OCI-LY3 (cell line): Measurements from ENCODE around the gene ATP7B.
"Not testable (repeated sequence)": the region's sequence is repeated elsewhere in the genome, so short reads cannot be mapped to it uniquely, and the experiment has no call there.

Source experiments
- H2AFZ ChIP-seq: fragments of 200-600, 300-600 bp; shearing (Covaris generic); 2 replicates; pipeline ENCODE4 v1.6.0; 2014; ENCODE audit warnings: antibody characterized with exemption, low read depth, low read length
- H3K27ac ChIP-seq: fragments of 200-600, 300-600 bp; sonication (generic); 2 replicates; pipeline ENCODE4 v1.5.1; 2014; ENCODE audit warnings: mild to moderate bottlenecking, low read length, moderate library complexity, mixed read lengths
- H3K27me3 ChIP-seq: fragments of 200-600, 300-600 bp; sonication (generic); 2 replicates; pipeline ENCODE4 v1.6.1; 2014; ENCODE audit warnings: low read depth, low read length, mixed read lengths
- H3K36me3 ChIP-seq: fragments of 200-600, 300-600 bp; sonication (generic); replicated peaks from 2 replicates; pipeline ENCODE3; 2014; ENCODE audit warnings: low read depth, low read length, mixed read lengths
- H3K4me1 ChIP-seq: fragments of 300-600, 200-600 bp; sonication (generic); 2 replicates; pipeline ENCODE4 v1.6.1; 2014; ENCODE audit warnings: low read length, mixed read lengths
- H3K4me2 ChIP-seq: fragments of 200-600, 300-600 bp; sonication (generic); 2 replicates; pipeline ENCODE4 v1.6.1; 2014; ENCODE audit warnings: low read length, mixed read lengths
- H3K4me3 ChIP-seq: fragments of 300-600, 200-600 bp; sonication (generic); 2 replicates; pipeline ENCODE4 v1.5.1; 2014; ENCODE audit warnings: antibody characterized with exemption, mild to moderate bottlenecking, low read length, moderate library complexity
- H3K79me2 ChIP-seq: fragments of 300-600, 200-600 bp; shearing (Covaris generic); 2 replicates; pipeline ENCODE4 v1.6.1; 2014; ENCODE audit warnings: mild to moderate bottlenecking, low read length, mixed read lengths
- H3K9ac ChIP-seq: fragments of 300-600, 200-600 bp; shearing (Covaris generic); 2 replicates; pipeline ENCODE4 v1.6.0; 2014; ENCODE audit warnings: mild to moderate bottlenecking, low read length, moderate library complexity
- H3K9me3 ChIP-seq: fragments of 200-600, 300-600 bp; shearing (Covaris generic); 2 replicates; pipeline ENCODE4 v1.6.1; 2014; ENCODE audit warnings: low read length, mixed read lengths; ENCODE audit not compliant: insufficient read depth
- H4K20me1 ChIP-seq: fragments of 200-600, 300-600 bp; sonication (generic); 2 replicates; pipeline ENCODE4 v1.6.1; 2016; ENCODE audit warnings: low read length, mixed read lengths; ENCODE audit not compliant: insufficient read depth
- EZH2phosphoT487 ChIP-seq: fragments of 200-600 bp; shearing (Covaris generic); IDR thresholded peaks from 2 replicates; pipeline ENCODE4 v1.6.1; 2018; ENCODE audit warnings: antibody characterized with exemption, mixed run types, low read depth
- TF ChIP-seq, protein P1 (sequence below): fragments of 200-600, 300-600 bp; sonication (generic); IDR thresholded peaks from 2 replicates; pipeline ENCODE4 v1.5.1; 2014; ENCODE audit warnings: antibody characterized with exemption, low read length, low read depth

Gene ATP7B

DNA sequence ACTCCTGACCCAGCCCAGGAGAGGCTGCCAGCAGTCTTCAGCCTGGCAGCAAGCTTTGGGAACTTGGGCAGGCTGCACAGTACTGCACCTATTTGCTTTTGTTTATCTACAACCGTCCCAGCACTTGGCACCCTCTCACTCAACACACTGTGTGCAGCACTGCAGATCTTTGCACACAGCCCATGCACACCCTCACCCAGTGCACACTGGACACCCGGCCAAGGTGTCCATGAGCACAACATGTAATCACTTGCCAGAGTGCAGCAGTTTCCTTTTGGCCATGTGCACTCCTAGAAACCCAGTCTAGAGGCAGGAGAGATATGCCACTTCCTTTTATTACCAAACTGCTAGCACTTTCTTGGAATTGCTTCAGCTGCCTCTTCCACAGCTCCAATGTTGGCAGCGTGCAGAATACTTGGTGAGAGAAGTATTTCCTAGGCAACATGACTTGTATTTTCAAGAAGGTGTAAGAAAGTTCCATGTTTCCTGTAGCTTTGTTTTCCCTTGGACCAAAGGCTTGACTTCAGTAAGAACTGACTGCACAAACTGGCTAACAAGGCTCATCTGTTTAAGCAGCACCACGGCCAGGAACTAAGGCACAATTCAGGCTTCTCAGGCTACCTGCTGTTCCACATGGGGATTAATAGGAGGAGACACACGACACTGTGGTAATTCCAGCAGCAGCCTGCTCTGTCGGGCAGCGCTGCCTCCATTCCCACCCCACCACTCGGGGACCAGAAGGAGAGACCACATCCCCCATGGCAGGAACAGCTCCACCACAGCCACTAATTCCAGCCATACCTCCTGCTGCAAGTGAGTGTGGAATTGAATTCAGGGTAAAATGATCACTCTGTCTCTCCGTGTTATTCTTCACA lies 15.3 kb downstream of the ATP7B start:
- no peaks in the 10 kb centered on the region; the same call in 1 of the 2 replicates for H3K4me1 ChIP-seq
- no peaks in the 10 kb centered on the region for H3K36me3 ChIP-seq
- H3K9me3 ChIP-seq, result no peaks in the 10 kb centered on the region
- TF ChIP-seq EZH2phosphoT487, result no peak
- TF ChIP-seq, protein P1, sequence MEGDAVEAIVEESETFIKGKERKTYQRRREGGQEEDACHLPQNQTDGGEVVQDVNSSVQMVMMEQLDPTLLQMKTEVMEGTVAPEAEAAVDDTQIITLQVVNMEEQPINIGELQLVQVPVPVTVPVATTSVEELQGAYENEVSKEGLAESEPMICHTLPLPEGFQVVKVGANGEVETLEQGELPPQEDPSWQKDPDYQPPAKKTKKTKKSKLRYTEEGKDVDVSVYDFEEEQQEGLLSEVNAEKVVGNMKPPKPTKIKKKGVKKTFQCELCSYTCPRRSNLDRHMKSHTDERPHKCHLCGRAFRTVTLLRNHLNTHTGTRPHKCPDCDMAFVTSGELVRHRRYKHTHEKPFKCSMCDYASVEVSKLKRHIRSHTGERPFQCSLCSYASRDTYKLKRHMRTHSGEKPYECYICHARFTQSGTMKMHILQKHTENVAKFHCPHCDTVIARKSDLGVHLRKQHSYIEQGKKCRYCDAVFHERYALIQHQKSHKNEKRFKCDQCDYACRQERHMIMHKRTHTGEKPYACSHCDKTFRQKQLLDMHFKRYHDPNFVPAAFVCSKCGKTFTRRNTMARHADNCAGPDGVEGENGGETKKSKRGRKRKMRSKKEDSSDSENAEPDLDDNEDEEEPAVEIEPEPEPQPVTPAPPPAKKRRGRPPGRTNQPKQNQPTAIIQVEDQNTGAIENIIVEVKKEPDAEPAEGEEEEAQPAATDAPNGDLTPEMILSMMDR, result no peak
- no peak overlapping the region for H3K9ac ChIP-seq
- H3K4me3 ChIP-seq, result no peak overlapping the region
- H3K27me3 ChIP-seq, result peaks cover 20% of the 10 kb centered on the region
- no peaks in the 10 kb centered on the region for H3K79me2 ChIP-seq
- H3K4me2 ChIP-seq, result no peak overlapping the region
- H2AFZ ChIP-seq, result no peak overlapping the region
- no peaks in the 10 kb centered on the region for H4K20me1 ChIP-seq
- H3K27ac ChIP-seq, result no peak overlapping the region

DNA sequence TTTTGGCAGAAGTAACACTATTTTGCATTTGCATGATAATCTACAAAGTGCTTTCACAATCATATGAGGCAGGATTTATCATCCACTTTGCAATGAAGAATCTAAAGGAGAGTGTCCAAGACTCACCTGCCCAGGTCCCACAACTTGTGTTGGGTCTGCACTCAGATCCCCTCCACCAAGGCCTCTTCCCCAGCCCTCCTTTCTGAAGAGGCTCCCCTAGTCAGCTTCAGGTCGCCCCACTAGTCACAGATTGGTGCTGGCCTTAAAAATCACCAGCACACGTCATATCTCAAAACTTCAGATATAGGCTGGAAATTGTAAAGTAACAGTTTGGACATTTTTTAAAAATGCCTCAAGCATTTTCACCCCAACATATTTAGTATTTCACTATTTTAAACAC lies 17.5 kb downstream of the ATP7B start:
- no peaks in the 10 kb centered on the region for H3K36me3 ChIP-seq
- H4K20me1 ChIP-seq, result no peaks in the 10 kb centered on the region
- no peak for TF ChIP-seq EZH2phosphoT487
- TF ChIP-seq, protein P1, result no peak
- H2AFZ ChIP-seq, result no peak overlapping the region
- H3K27ac ChIP-seq, result no peak overlapping the region
- no peaks in the 10 kb centered on the region for H3K4me1 ChIP-seq
- no peaks in the 10 kb centered on the region for H3K79me2 ChIP-seq
- H3K4me2 ChIP-seq, result no peak overlapping the region
- H3K4me3 ChIP-seq, result no peak overlapping the region
- peaks cover 5% of the 10 kb centered on the region; the same call in 1 of the 2 replicates for H3K27me3 ChIP-seq
- no peaks in the 10 kb centered on the region for H3K9me3 ChIP-seq
- H3K9ac ChIP-seq, result no peak overlapping the region

DNA sequence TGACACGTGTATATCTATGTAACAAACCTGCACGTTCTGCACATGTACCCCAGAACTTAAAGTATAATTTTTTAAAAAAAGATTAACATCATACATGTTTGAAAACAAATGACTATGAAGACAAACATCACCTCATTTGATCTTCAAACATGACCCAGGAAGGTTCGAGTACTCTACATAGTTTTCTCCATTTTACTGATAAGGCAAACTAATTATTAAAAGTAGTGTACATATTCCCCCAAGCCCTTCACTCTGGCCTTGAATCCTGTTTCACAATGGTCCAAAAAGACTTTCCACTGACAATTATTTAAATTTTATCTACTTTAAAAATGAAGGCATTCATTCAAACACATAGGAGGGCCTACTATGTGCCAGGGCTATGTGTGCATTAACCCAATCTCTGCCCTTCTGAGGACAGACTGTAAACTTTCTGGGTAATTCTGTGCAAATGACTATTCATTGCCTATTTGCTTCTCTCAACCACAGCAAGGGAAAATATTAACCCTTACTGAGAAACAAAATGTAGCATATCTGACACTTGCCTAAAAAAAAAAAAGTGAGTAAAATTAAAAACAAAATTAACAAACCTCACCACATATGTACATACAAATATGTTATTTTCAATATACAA lies 22.1 kb downstream of the ATP7B start:
- Histone ChIP-seq H3K4me3 (no peak overlapping the region), H4K20me1 (no peaks in the 10 kb centered on the region), H3K36me3 (no peaks in the 10 kb centered on the region), H3K9ac (no peak overlapping the region), H3K4me1 (no peaks in the 10 kb centered on the region), H3K9me3 (no peaks in the 10 kb centered on the region), H3K27ac (no peak overlapping the region), H3K79me2 (no peaks in the 10 kb centered on the region), H2AFZ (no peak overlapping the region), H3K27me3 (no peaks in the 10 kb centered on the region), H3K4me2 (no peak overlapping the region)
- no peak for TF ChIP-seq EZH2phosphoT487
- TF ChIP-seq, protein P1, result no peak

DNA sequence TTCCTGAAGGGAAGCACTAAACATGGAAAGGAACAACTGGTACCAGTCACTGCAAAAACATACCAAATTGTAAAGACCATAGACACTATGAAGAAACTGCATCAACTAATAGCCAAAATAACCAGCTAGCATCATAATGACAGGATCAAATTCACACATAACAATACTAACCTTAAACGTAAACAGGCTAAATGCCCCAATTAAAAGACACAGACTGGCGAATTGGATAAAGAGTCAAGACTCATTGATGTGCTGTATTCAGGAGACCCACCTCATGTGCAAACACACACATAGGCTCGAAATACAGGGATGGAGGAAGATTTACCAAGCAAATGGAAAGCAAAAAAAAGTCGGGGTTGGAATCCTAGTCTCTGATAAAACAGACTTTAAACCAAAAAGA lies 26.3 kb downstream of the ATP7B start:
- H3K9me3 ChIP-seq, H3K27ac ChIP-seq, H3K9ac ChIP-seq, H2AFZ ChIP-seq, H3K4me2 ChIP-seq, H4K20me1 ChIP-seq, H3K27me3 ChIP-seq, H3K4me3 ChIP-seq, H3K79me2 ChIP-seq, H3K4me1 ChIP-seq, H3K36me3 ChIP-seq: not testable (repeated sequence)

DNA sequence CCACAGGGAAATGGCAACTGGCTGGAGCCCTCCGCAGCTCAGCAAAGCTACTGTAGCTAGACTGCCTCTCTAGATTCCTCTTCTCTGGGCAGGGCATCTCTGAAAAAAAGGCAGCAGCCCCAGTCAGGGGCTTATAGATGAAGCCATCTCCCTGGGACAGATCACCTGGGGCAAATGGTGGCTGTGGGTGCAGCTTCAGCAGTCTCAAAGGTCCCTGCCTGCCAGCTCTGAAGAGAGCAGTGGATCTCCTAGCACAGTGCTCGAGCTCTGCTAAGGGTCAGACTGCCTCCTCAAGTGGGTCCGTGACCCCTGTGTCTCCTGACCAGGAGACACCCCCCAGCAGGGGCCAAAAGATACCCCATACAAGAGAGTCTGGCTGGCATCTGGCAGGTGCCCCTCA lies 28.0 kb downstream of the ATP7B start:
- H3K4me1 ChIP-seq, H2AFZ ChIP-seq, H3K36me3 ChIP-seq, H3K4me3 ChIP-seq, H3K9ac ChIP-seq, H3K4me2 ChIP-seq, H3K27ac ChIP-seq, H3K9me3 ChIP-seq, H3K79me2 ChIP-seq, H3K27me3 ChIP-seq, H4K20me1 ChIP-seq: not testable (repeated sequence)
